ENCODE data around the gene BCAP29. TPM values are rescaled to one million over a fixed set of nuclear protein-coding genes. Genes with fewer than 3 reads are reported as not detected.

The BCAP29 gene
- total and polyA plus RNA-seq, 2 of the 8 experiments (the other 6 are each of a cell fraction or from before 2014, with no cell fraction given), result 6.8 to 18.1 TPM

GRCh38 chr7:107614425-107614824 is 34.4 kb downstream of the BCAP29 start:
- H2AFZ ChIP-seq (ENCODE audit: low read length), result no peak overlapping the region
- H3K27me3 ChIP-seq (replicated peaks in 1 of 4; ENCODE audit: control insufficient read depth in 3 of 4, extremely low read depth in 1 of 4, insufficient read depth in 3 of 4, low read length in 3 of 4), result no peaks in the 10 kb centered on the region
- no peaks in the 10 kb centered on the region for H3K23me2 ChIP-seq (ENCODE audit: low read depth, low read length)
- H3K4me1 ChIP-seq (replicated peaks in 1 of 4; ENCODE audit: control insufficient read depth in 3 of 4, insufficient read depth in 4 of 4, low read length in 3 of 4), result no peaks in the 10 kb centered on the region
- no peaks in the 10 kb centered on the region for H4K20me1 ChIP-seq (replicated peaks in 1 of 2; ENCODE audit: control insufficient read depth in 1 of 2, insufficient read depth in 2 of 2, low read length in 2 of 2)
- H3K4me2 ChIP-seq (ENCODE audit: insufficient read depth in 1 of 2, low read depth in 2 of 2, low read length in 2 of 2), result no peak overlapping the region
- POLR2A ChIA-PET (ENCODE audit: partially characterized antibody), result no interaction called here
- no peak overlapping the region for H3K56ac ChIP-seq (replicated peaks; ENCODE audit: insufficient read length, low read depth, low read length)
- no peaks in the 10 kb centered on the region for H3K79me1 ChIP-seq (ENCODE audit: low read depth, low read length)
- H2BK20ac ChIP-seq (ENCODE audit: low read length), result no peak overlapping the region
- H3K4ac ChIP-seq (replicated peaks; ENCODE audit: insufficient read length, low read depth, low read length), result no peak overlapping the region
- H2AK5ac ChIP-seq (ENCODE audit: low read depth, low read length), result no peak overlapping the region
- no peak overlapping the region for H4K5ac ChIP-seq (ENCODE audit: insufficient read length, low read depth, low read length)
- H3K9me3 ChIP-seq (ENCODE audit: insufficient read depth in 2 of 2, low read depth in 1 of 2, low read length in 1 of 2), result no peaks in the 10 kb centered on the region
- H3K36me3 ChIP-seq (ENCODE audit: control insufficient read depth in 2 of 4, insufficient read depth in 4 of 4, low read length in 3 of 4), result no peaks in the 10 kb centered on the region; a peak in 1 of 8 replicates
- H2BK5ac ChIP-seq (ENCODE audit: low read depth, low read length), result no peak overlapping the region
- no peak overlapping the region for H3K23ac ChIP-seq (ENCODE audit: insufficient read length)
- DNase-seq (ENCODE audit: low read depth in 1 of 2, low spot score in 2 of 2) (no peak), FAIRE-seq (no peak)
- H2BK12ac ChIP-seq (ENCODE audit: low read depth, low read length), result no peak overlapping the region
- no peak overlapping the region for H4K91ac ChIP-seq (replicated peaks; ENCODE audit: insufficient read length, low read length)
- H3K27ac ChIP-seq (ENCODE audit: low read depth, low read length), result no peak overlapping the region
- H3K79me2 ChIP-seq (ENCODE audit: control insufficient read depth in 1 of 2, insufficient read depth in 2 of 2, low read length in 2 of 2), result no peaks in the 10 kb centered on the region
- no peak overlapping the region for H4K8ac ChIP-seq (ENCODE audit: extremely low read depth, insufficient read depth, low read length)
- H3K9ac ChIP-seq (replicated peaks in 1 of 4; ENCODE audit: extremely low read depth in 1 of 4, low read depth in 3 of 4, low read length in 3 of 4), result no peak overlapping the region
- H2BK15ac ChIP-seq (ENCODE audit: low read length), result no peak overlapping the region
- H3K18ac ChIP-seq (ENCODE audit: extremely low read depth, low read length), result no peak overlapping the region
- no peak overlapping the region for H3K4me3 ChIP-seq (ENCODE audit: extremely low read depth in 1 of 4, insufficient read depth in 2 of 4, low read depth in 3 of 4, low read length in 4 of 4)
- no peak overlapping the region for H3K14ac ChIP-seq (ENCODE audit: insufficient read length)
- CTCF ChIA-PET (ENCODE audit: partially characterized antibody), result no interaction called here
- no peak overlapping the region for H2BK120ac ChIP-seq (replicated peaks; ENCODE audit: low read depth, low read length)
- TF ChIP-seq CHD7 (IDR thresholded peaks at IDR 0.05; ENCODE audit: insufficient replicate concordance, low read length) (no peak), JUND (IDR thresholded peaks at IDR 0.05; ENCODE audit: low read length) (no peak)

Measured in H1 (cell line).